Fibroblast of lung (primary cell): ENCODE measurements around the gene ZFPM1. TPM values are rescaled to one million over a fixed set of nuclear protein-coding genes. Genes with fewer than 3 reads are reported as not detected.

ENCODE experiments used
- DNase-seq, 2 donors: peaks; one replicate each; pipeline versions ENCODE4 v3.0.0 to v3.0.0-alpha.2; 2010; ENCODE audit warnings: low read depth in 2 of 2
- H2AFZ ChIP-seq: 2 replicates; pipeline ENCODE4 v1.5.1; 2012; ENCODE audit warnings: low read length, control low read depth, inconsistent platforms
- H3K27ac ChIP-seq: 2 replicates; pipeline ENCODE4 v1.5.1; 2011; ENCODE audit warnings: low read length, control low read depth; ENCODE audit not compliant: insufficient read depth
- H3K27me3 ChIP-seq: 2 replicates; pipeline ENCODE4 v1.5.1; 2011; ENCODE audit warnings: mild to moderate bottlenecking, low read length; ENCODE audit not compliant: control insufficient read depth, insufficient read depth
- H3K36me3 ChIP-seq: 2 replicates; pipeline ENCODE4 v1.5.1; 2011; ENCODE audit warnings: low read length; ENCODE audit not compliant: control insufficient read depth, insufficient read depth
- H3K4me1 ChIP-seq: 2 replicates; pipeline ENCODE4 v1.5.1; 2011; ENCODE audit warnings: low read length; ENCODE audit not compliant: control insufficient read depth, insufficient read depth; ENCODE audit errors: extremely low read depth
- H3K4me2 ChIP-seq: 2 replicates; pipeline ENCODE4 v1.5.1; 2011; ENCODE audit warnings: low read length, control low read depth; ENCODE audit not compliant: insufficient read depth; ENCODE audit errors: extremely low read depth
- H3K4me3 ChIP-seq, 4 experiments: fragments of 200-600 bp in 1 of 4; sonication (generic) in 1 of 4; replicated peaks in 1 of 4; 2 replicates each; pipeline ENCODE4 v1.5.1; 2011 to 2016; ENCODE audit warnings: low read length in 4 of 4, low read depth in 3 of 4, mild to moderate bottlenecking in 3 of 4, control low read depth in 2 of 4, inconsistent platforms in 1 of 4, mixed read lengths in 1 of 4; ENCODE audit not compliant: insufficient read depth in 1 of 4; ENCODE audit errors: control extremely low read depth in 1 of 4
- H3K79me2 ChIP-seq: 2 replicates; pipeline ENCODE4 v1.5.1; 2012; ENCODE audit warnings: mild to moderate bottlenecking, low read length, inconsistent platforms; ENCODE audit not compliant: control insufficient read depth, insufficient read depth
- H3K9ac ChIP-seq: 2 replicates; pipeline ENCODE4 v1.5.1; 2011; ENCODE audit warnings: mild to moderate bottlenecking, low read length, control low read depth; ENCODE audit not compliant: insufficient read depth
- H3K9me3 ChIP-seq: 2 replicates; pipeline ENCODE4 v1.5.1; 2012; ENCODE audit warnings: low read depth, low read length; ENCODE audit not compliant: control insufficient read depth, insufficient read depth
- H4K20me1 ChIP-seq: 2 replicates; pipeline ENCODE4 v1.5.1; 2011; ENCODE audit warnings: low read length; ENCODE audit not compliant: control insufficient read depth, insufficient read depth; ENCODE audit errors: extremely low read depth
- CTCF ChIP-seq, 2 donors: IDR thresholded peaks in 1 of 2; conservative IDR thresholded peaks in 1 of 2; 1 replicate in 1 of 2; 2 replicates in 1 of 2; pipeline ENCODE4 v1.5.1; 2011 to 2012; ENCODE audit warnings: low read length in 2 of 2, control low read depth in 1 of 2, inconsistent platforms in 1 of 2, low read depth in 1 of 2, mild to moderate bottlenecking in 1 of 2
- EZH2 ChIP-seq: IDR thresholded peaks from 2 replicates; pipeline ENCODE4 v1.5.1; 2012; ENCODE audit warnings: low read length, control low read depth, mild to moderate bottlenecking; ENCODE audit errors: missing control alignments
- polyA plus RNA-seq, 2 donors: library from polyadenylated mRNA; depleted of rRNA in 1 of 2; stranded (reverse) in 1 of 2; unstranded in 1 of 2; fragments of >200 nt; gene quantifications; 2 replicates each; pipeline ENCODE4 v1.2.1, GENCODE V29; 2011 to 2012; ENCODE audit warnings: missing spikeins in 1 of 2
- total RNA-seq: library from RNA; depleted of rRNA; stranded (reverse); fragments of >200 nt; gene quantifications from 2 replicates; pipeline ENCODE4 v1.2.1, GENCODE V29; 2014

The ZFPM1 gene
- total and polyA plus RNA-seq, 2 donors (not counting 1 experiment from before 2014, with no cell fraction given): 0.27 to 1.7 TPM

DNA sequence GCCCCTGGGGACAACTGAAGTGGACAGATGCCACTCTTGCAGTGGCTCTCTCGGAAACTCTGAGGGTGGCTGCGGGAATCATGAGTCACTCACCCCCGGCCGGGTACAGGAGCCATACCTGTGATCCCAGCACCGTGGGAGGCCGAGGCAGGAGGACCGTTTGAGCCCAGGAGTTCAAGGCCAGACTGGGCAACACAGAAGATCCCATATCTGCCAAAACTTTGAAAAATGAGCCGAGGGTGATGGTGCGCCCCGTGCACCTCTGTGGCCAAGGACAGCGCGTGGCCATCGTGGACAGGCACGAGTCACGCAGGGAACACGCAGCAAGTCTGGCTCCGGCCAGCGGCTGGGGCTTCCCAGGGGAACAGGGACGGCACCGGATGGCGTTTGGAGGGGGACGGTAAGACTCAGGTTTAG lies 75.8 kb downstream of the ZFPM1 start:
- Histone ChIP-seq H3K4me3 (no peak overlapping the region), H3K4me2 (no peak overlapping the region), H2AFZ (no peak overlapping the region), H3K9ac (no peak overlapping the region), H3K27me3 (peaks cover 3% of the 10 kb centered on the region), H3K9me3 (no peaks in the 10 kb centered on the region), H4K20me1 (no peaks in the 10 kb centered on the region), H3K36me3 (peaks cover 1% of the 10 kb centered on the region), H3K27ac (no peak overlapping the region), H3K79me2 (no peaks in the 10 kb centered on the region), H3K4me1 (no peaks in the 10 kb centered on the region)
- no peak for TF ChIP-seq CTCF (conservative IDR thresholded peaks at IDR 0.05 in 1 of 2, IDR thresholded peaks at IDR 0.05 in 1 of 2; ENCODE audit: low read depth in 1 of 2, low read length in 2 of 2)
- TF ChIP-seq EZH2: no peak
- no peak for DNase-seq

DNA sequence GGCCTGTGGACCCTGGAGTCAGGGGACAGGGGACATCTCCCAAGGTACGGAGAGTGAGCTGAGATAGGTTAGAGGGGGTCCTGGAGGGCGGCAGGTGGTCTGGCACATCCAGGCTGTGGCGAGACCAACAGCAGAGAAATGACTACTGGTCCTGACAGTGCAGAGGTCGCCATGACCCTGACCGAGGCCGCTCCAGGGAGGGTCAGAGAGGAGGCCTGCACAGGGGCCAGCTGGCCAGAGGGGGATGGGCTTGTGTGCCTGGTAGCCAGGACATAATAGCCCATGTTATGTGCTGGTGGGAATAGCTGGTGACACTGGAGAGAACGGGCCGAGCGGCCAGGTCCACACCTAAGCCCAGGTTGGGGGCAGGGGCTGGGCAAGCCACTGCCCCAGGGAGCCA lies 76.5 kb downstream of the ZFPM1 start:
- H3K4me3 ChIP-seq: no peak overlapping the region
- H3K9ac ChIP-seq: no peak overlapping the region
- H3K27ac ChIP-seq: no peak overlapping the region
- H3K4me1 ChIP-seq: no peaks in the 10 kb centered on the region
- peaks cover 2% of the 10 kb centered on the region for H3K27me3 ChIP-seq
- no peak overlapping the region for H3K4me2 ChIP-seq
- TF ChIP-seq EZH2: no peak
- TF ChIP-seq CTCF (conservative IDR thresholded peaks at IDR 0.05 in 1 of 2, IDR thresholded peaks at IDR 0.05 in 1 of 2; ENCODE audit: low read depth in 1 of 2, low read length in 2 of 2): no peak
- no peaks in the 10 kb centered on the region for H4K20me1 ChIP-seq
- H3K79me2 ChIP-seq: no peaks in the 10 kb centered on the region
- peaks cover 1% of the 10 kb centered on the region for H3K36me3 ChIP-seq
- DNase-seq: no peak
- no peaks in the 10 kb centered on the region for H3K9me3 ChIP-seq
- H2AFZ ChIP-seq: no peak overlapping the region

DNA sequence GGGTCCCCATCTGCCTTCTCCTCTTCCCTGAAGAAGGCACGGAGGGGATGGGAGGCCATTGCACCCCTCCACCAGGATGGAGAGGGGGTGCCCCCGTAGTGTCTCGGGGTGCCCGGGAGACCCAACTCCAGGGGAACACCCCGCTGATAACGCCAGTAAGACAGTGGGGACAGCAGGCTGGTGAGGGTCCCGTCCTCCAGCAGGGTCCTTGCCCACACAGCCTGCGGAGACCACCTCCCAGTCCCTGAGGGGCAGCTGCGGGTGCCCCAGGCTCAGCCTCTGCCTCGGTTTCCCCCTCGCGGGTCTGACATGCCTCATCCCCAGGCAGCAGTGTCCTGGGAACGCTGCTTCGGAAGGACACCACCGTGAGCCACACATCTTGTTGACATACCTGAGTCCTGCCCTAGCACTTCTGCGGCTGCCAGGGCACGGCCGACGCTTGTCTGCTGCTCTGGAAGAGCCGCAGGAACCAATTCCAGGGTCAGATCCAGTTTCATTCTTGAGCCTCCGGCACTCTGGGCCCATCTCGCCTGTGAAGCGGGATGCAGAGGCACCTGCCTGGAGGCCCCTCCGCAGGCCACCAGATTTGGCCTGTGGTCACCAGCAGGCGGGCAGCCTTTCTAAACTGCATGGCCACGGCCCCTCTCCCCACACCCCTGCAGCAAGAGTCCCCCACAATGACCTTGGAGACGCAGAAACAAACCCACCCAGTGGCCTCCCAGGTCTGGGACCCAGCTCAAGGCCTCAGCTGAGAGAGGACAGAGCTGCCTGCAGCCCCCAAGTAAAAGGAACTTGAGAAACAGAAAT lies 77.2 kb downstream of the ZFPM1 start:
- DNase-seq: no peak
- Histone ChIP-seq H3K36me3 (peaks cover 3% of the 10 kb centered on the region), H4K20me1 (no peaks in the 10 kb centered on the region), H3K79me2 (no peaks in the 10 kb centered on the region), H3K4me3 (no peak overlapping the region), H3K4me1 (peaks cover 5% of the 10 kb centered on the region), H3K27me3 (peaks cover 2% of the 10 kb centered on the region), H3K4me2 (no peak overlapping the region), H3K9me3 (no peaks in the 10 kb centered on the region), H3K27ac (no peak overlapping the region), H3K9ac (no peak overlapping the region), H2AFZ (no peak overlapping the region)
- TF ChIP-seq EZH2 (no peak), CTCF (conservative IDR thresholded peaks at IDR 0.05 in 1 of 2, IDR thresholded peaks at IDR 0.05 in 1 of 2; ENCODE audit: low read depth in 1 of 2, low read length in 2 of 2) (no peak)
